NOMO-1 treated with DMSO at 0.1 percent for 48 hours (cell line): ENCODE measurements around the gene PIGM.

Experiments used
- DNase-seq: peaks from one replicate; lab custom pipeline; 2025; ENCODE audit not compliant: unreplicated experiment; lab: John Stamatoyannopoulos, UW

Gene PIGM

DNA sequence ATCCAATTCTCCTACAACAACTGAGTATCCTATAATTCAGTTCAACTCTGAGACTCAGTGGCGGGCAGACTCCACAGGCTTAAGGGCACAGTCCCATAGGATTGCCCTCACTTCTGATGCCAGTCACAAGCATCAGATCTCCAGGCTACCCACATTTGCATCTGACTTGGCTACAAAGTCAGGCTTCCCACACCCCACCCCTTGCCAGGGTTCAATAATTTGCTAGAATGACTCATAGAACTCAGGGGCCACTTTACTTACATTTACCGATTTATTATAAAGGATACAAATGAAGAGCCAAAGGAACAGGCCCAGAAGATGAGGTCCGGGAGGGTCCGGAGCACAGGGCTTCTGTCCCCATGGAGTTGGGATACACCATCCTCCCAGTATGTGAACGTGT is 41.8 kb downstream of the PIGM start:
- DNase-seq, result no peak

DNA sequence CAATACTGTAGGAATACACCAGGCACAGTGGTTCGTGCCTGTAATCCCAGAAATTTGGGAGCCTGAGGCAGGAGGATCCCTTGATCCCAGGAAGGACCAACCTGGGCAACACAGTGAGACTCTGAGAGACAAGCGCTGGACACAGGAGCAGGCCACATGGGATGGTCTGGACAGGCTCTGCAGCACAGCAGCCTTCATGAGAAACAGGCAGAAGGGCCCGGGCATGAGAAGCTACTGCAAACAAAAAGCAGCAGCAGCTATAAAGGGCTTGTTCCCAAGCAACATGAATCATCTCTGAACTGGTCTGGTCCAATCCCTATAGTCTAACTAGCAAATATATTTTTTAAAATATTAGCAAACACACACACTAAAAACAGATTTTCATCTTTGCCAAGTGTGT is 42.2 kb downstream of the PIGM start:
- DNase-seq, result peak; percentile 0

DNA sequence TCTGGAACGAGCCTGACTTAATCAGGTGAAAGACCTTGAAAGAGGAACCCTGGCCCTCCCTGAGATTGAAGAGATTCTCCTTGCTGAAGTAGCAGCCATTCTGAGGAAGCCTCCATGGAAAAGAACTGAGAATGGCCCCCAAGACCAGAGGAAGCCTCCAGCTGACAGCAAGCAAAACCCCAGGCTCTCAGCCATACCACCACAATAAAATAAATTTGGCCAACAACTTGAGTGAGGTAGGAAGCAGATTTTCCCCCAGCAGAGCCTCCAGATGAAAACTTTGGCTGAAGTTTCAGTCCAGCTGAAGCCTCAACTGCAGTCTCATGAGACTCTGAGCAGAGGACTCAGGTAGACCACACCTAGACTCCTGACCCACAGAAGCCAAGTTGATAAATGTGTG is 43.8 kb downstream of the PIGM start:
- no peak for DNase-seq

DNA sequence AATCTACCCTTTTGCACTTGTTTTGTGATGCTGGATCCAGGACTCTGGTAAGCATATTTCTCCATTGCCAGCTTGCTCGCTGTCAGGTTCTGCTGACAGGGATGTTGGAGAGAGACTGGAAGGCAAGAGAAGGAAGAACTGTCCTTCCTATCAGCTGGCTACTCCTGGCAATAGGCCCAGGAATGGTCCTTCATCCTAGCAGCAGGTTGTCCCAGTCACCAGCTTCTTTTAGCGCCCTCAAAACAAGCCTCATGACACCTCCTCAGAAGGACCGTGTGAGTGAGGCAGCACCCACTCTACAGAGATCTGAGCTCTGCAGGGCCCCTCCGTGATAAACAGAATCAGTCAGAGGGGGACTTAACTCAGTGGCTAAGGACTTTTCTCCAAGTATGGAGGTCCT is 44.6 kb downstream of the PIGM start:
- no peak for DNase-seq

DNA sequence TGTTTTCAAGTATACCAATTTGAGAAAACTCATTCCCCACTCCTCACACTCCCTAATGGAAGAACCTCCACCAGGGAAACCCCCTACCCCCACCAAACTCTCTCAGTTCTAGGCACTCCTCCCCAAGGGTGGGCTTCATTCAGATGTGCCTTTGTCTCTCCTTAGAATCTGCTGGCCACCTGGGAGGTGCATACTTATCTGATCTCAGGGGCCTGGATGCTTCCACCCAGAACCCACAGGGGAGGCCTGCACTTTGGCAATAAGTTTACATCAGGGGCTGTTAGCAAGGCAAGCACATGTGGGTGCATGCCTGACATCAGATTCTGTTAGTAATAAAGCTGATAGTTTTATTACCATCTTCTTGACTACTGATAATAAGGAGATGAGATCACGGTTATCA is 45.3 kb downstream of the PIGM start:
- DNase-seq, result no peak

DNA sequence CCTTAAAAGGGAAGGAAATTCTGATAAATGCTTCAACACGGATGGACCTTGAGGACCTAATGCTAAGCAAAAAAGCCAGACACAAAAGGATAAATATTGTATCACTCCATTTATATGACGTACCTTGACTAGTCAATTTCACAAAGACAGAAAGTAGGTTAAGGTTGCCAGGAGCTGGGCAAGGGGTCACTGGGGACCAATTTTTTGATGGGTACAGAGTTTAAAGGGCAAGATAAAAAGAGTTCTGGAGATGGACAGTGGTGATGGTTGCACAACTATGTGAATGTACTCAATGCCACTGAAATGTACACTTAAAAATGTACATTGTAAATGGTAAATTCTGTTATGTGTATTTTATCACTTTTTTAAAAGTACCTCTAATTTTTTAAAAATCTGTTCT is 45.7 kb downstream of the PIGM start:
- DNase-seq, result no peak

DNA sequence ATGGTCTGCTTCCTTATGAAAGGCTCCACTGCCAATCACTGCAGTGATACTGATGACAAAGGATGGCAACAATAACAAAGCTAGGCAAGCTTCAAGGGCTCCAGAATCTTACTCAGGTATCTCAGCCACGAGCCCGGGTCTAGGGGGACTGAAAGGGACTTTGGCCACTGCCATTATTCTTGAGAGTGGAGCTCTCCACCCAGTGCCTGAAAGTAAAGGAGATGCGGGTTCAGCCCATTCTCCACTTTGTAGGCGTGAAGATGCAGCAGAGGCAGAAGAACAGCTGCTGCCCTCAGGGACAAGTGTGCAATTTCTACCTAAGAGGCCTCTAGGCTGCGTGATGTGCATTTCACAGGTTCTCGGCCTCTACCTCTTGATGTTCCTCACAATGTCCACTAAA is 46.3 kb downstream of the PIGM start:
- no peak for DNase-seq

DNA sequence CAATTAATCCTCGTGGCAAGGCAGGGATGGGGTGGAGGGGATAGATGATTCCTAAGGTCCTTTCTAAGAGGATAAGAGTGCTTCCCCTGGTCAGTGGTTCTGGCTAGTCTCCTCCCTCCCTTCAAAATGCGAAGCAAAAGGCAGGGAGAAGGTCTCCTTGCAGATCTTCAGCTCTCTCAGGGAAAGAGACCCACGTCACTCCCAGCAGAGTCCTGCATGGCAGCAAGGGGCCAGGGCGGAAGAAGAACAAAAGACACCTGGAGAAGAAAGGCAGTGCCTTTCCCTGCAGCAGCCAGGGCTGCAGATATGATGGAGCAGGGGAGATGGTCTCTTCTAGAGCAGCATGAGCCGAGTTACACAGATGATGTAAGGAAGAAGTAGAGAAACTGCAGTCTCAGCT is 48.1 kb downstream of the PIGM start:
- no peak for DNase-seq

DNA sequence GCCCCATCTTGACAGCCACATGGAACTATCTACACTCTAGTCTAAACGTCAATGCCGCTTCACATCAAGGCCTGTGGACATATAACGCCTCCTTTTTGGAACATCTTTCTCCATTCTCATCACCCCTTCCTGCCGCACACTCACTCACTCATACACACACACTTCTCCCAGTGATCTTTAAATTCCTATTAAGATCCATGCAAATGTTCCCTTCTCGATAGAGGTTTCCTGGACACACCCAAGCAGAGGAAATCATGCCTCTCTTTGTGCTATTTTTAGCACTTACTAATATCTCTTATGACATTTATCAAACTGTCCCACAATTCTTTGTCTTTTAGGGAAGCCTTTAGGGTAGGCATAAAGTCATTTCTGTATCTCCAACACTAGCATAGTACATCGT is 49.5 kb downstream of the PIGM start:
- no peak for DNase-seq

DNA sequence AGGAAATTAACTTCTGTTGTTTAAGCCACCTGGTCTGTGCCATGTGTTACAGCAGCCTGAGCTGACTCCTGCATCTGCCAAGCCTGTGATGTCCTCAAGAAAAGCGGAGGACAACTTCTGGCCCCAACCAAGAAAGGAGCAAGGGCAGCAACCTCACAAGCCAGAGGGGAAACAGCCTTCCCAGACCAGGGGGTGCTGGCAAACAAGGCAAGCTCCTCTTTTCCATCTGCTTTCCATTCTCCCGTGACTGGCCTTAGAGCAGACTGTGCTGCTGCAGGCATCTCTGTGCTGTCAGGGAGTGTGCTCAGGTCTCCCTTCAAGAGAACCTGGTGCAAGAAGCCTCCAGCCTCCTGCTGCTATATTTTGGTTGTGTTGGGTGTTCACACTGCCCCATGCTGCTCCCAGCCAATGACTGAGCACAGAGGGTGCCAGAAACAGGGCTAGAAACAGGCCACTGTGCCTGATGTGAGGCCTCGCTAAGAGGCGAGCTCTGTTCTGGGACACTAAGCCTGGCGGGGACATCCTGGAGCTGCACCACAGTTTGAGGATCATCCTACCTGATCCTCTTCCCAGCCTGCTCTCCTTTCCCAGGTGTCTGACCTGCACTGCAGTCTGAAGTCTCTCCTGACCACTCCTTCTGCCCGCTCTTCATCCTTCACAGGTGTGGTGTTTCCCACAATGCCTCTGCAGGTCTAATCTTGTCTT is 50.3 kb downstream of the PIGM start:
- DNase-seq, result no peak

DNA sequence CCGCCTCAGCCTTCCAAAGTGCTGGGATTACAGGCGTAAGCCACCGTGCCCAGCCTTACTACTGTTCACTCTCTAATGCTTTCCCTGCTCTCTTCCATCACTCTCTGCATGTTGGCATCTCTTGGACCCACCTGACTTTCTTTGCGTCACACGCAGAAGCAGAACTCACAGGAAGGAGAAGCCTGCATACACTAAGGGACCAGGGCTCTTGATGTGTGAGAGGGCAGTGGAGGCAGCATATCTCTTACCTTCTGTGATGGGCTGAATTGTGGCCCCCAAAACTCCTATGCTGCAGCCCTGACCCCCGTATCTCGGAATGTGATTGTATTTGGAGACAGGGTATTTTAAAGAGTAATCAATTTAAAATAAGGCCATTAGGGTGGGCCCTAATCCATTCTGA is 51.0 kb downstream of the PIGM start:
- no peak for DNase-seq

DNA sequence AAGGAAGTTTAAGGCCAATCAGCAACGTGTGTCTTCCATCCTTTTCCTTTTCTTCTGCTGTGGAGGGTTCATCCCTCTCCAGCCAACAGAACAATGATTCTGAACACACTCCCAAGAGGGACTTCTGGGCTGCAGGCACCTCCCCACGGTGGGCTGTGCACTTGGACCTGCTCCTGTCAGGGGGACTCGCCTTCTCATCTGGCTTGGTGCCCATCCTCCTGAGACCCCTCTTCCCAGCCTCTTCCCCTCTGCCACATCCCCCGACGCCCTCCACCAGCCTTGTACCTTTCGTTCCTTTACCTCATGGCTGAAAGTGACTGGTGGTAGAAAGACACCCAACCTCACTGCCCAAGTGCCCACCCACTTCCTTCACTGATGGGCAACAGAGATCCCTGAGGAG is 51.7 kb downstream of the PIGM start:
- DNase-seq, result no peak

DNA sequence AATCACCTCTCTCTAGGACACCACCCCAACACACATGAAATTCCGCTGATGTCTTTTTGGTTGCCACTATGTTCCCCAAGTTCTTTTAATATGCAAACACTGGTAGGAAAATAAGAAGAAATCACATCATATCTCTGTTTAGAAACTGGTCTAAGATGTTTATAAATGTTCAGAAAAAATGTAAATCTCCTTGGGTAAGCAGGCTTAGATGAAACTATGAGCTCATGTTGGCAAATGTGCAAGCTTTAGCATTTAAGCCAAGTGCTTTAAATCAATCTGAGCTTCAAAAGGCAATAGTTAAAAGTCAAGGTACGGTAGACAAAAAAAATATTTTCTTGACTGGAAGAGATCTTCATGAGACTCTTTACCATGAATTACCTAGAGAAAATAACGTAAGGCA is 52.5 kb downstream of the PIGM start:
- no peak for DNase-seq

DNA sequence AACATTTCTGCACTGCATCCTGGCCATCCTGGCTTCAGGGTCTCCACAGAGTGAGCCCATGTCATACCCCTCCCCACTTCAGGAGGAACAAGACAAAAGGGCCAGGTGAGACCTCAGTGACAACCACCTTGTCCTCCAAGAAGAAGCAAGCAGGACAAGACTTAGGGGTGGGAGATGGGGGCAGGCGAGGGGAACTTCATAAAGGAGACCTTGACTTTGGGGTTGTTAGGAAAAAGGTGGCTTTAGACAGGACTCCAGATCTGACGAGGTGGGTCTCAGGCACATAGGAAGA is 53.7 kb downstream of the PIGM start:
- DNase-seq, result no peak

DNA sequence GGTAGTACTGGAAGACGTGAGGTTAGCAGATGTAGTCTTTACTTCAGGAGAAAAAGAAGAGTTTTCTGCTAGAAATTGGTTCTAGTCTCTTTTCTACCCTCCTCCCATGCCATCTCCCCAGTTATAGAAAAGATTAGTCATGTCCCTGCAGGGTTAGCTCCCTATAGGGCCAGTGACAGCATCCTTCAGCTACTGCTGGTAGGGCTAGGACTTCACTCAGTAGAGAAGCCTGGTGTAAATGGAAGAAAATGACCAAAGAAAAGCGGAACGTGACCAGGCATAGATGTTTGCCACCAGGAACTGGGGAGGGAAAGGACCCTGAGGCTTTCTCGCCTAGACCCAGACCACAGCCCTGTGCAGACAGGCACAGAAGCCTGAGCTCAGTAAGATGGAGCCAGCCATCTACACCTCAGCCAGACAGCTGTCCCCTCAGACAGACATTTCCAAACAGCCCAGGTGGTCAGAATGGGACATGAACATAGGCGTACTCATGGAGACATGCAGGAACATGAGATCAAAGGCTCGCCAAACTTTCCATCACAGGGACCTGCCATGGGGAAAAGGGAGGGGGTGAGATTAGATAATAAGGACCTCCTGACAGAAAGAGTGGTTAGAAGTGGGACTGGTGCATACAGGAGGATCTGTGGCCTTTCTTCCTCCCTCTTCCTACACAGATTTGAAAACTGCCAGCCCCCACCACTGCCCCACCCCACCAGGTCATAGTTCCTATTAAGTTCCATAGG is 54.3 kb downstream of the PIGM start:
- DNase-seq, result no peak
